ENCODE measurements around the gene SLC24A1.
"Not testable (repeated sequence)": the region's sequence is repeated elsewhere in the genome, so short reads cannot be mapped to it uniquely, and the experiment has no call there.

SLC24A1 gene

GRCh38 chr15:65621638-65622037, at the start of gene SLC24A1:
TSS of gene SLC24A1 (plus strand) at chr15:65621938. CDS start at chr15:65624081, 2,143 bp downstream.
- DNase-seq, result no peak

GRCh38 chr15:65571971-65572370, 49.8 kb upstream of the SLC24A1 start:
- no peak for DNase-seq

GRCh38 chr15:65576664-65577063, 45.1 kb upstream of the SLC24A1 start:
- no peak for DNase-seq

- DNase-seq, result no peak
Observed at GRCh38 chr15:65577129-65577996, 44.4 kb upstream of the SLC24A1 start.

GRCh38 chr15:65578904-65579728, 42.6 kb upstream of the SLC24A1 start:
- peak; percentile 3 for DNase-seq

- no peak for DNase-seq
Observed at GRCh38 chr15:65579762-65580161, 42.0 kb upstream of the SLC24A1 start.

GRCh38 chr15:65580287-65580686, 41.5 kb upstream of the SLC24A1 start:
- DNase-seq, result no peak

- DNase-seq, result peak; percentile 7
Observed at GRCh38 chr15:65583701-65584100, 38.0 kb upstream of the SLC24A1 start.

- no peak for DNase-seq
Observed at GRCh38 chr15:65584241-65584640, 37.5 kb upstream of the SLC24A1 start.

- no peak for DNase-seq
Observed at GRCh38 chr15:65587094-65587493, 34.6 kb upstream of the SLC24A1 start.

- DNase-seq, result no peak
Observed at GRCh38 chr15:65595960-65596359, 25.8 kb upstream of the SLC24A1 start.

- no peak for DNase-seq
Observed at GRCh38 chr15:65598468-65598867, 23.3 kb upstream of the SLC24A1 start.

GRCh38 chr15:65599677-65600076, 22.1 kb upstream of the SLC24A1 start:
- DNase-seq, result no peak

GRCh38 chr15:65603134-65603533, 18.6 kb upstream of the SLC24A1 start:
- DNase-seq, result no peak

- DNase-seq, result no peak
Observed at GRCh38 chr15:65603559-65603958, 18.2 kb upstream of the SLC24A1 start.

- peak; percentile 98 for DNase-seq
Observed at GRCh38 chr15:65610871-65611718, 10.6 kb upstream of the SLC24A1 start, which contains the start of gene INTS14. TSS of gene INTS14 (minus strand) at chr15:65611131. CDS start at chr15:65607380, 3,751 bp downstream.

GRCh38 chr15:65611888-65612615, 9.7 kb upstream of the SLC24A1 start:
- peak; percentile 2 for DNase-seq

GRCh38 chr15:65612616-65612946, 9.2 kb upstream of the SLC24A1 start:
- no peak for DNase-seq

GRCh38 chr15:65612949-65613744, 8.6 kb upstream of the SLC24A1 start:
- DNase-seq, result peak; percentile 3

- DNase-seq, result not testable (repeated sequence)
Observed at GRCh38 chr15:65615887-65616286, 5.9 kb upstream of the SLC24A1 start.

GRCh38 chr15:65618560-65619109, 3.1 kb upstream of the SLC24A1 start:
- no peak for DNase-seq
